Urinary bladder (tissue), 4 donors: Measurements from ENCODE around the gene LRRC8D. TPM values are rescaled to one million over a fixed set of nuclear protein-coding genes. Genes with fewer than 3 reads are reported as not detected.

Experiments
- DNase-seq: peaks from one replicate; pipeline ENCODE4 v3.0.0-alpha.2; 2015; ENCODE audit errors: extremely low spot score
- H3K27ac ChIP-seq: one replicate; pipeline ENCODE4 v1.5.1; 2013; ENCODE audit warnings: low read depth, mild to moderate bottlenecking, moderate library complexity
- H3K36me3 ChIP-seq: one replicate; pipeline ENCODE4 v1.6.1; 2013; ENCODE audit warnings: mild to moderate bottlenecking, moderate library complexity; ENCODE audit not compliant: insufficient read depth
- H3K4me1 ChIP-seq: one replicate; pipeline ENCODE4 v1.6.1; 2013; ENCODE audit warnings: mild to moderate bottlenecking, moderate library complexity; ENCODE audit not compliant: insufficient read depth
- H3K4me3 ChIP-seq: one replicate; pipeline ENCODE4 v1.5.1; 2013; ENCODE audit warnings: low read depth, low read length
- WGBS: extraction: QIAGEN DNeasy Blood & Tissue Kit; methylation state at CpG from one replicate; pipeline ENCODE4 v1.1.7; 2013; 5-methylcytosine and 5-hydroxymethylcytosine counted together
- polyA plus RNA-seq: library from polyadenylated mRNA; stranded (reverse); fragments of 200-250 nt; gene quantifications from one replicate; pipeline ENCODE4 v1.2.3, GENCODE V29; 2013
- total RNA-seq: library from RNA; depleted of rRNA; stranded (reverse); fragments of >200 nt; gene quantifications from one replicate; pipeline ENCODE4 v1.2.3, GENCODE V29; 2014
- donor health status: healthy with polysubstance abuse.
- donor health status: healthy.

Gene LRRC8D
- total and polyA plus RNA-seq, 2 donors, result 8.3 to 21.6 TPM

DNA sequence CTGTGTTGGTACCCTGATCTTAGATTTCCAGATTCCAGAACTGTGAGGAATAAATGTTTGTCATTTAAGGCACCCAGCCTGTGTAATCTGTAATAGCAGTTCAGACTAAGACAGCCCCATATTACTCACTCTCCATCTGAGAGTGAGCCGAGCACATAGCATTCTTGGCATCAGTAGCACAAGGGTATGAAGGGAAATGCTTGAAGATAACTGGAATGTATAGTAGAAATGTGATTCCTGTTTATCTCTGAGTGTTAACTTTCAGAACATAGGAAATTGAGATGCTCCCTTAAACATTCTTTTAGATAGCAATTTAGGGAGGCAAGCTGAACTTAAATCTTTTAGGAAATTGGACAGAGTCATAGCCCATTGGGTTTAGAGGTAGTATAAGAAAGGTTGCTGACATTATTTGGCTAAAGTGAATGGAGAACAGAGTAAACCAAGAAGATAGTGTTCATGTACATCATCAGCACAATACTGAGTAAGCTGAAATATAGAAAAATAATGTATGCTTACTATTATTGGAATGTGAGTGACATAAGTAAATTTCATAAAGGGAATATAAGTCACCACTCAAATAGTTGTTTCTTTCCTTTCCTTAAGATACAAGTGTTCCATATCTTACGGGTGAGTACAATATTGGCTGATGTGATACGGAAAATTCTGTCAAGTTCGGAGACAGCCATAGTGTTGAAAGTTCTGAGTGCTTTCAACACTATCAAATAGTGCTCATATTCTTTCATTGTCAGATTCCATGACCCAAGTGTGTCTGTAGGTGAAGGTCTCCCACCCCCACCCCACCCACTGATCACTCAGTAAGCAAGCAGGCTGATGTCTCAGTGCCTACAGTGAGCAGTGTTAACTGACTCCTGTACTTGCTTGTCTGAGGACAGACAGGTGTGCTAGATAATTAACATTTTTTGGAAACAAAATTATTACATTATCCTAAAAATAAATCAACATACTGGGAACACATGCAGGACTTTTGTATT lies 73.7 kb downstream of the LRRC8D start:
- 81% methylated on average over 4 of the region's 4 CpGs for WGBS

DNA sequence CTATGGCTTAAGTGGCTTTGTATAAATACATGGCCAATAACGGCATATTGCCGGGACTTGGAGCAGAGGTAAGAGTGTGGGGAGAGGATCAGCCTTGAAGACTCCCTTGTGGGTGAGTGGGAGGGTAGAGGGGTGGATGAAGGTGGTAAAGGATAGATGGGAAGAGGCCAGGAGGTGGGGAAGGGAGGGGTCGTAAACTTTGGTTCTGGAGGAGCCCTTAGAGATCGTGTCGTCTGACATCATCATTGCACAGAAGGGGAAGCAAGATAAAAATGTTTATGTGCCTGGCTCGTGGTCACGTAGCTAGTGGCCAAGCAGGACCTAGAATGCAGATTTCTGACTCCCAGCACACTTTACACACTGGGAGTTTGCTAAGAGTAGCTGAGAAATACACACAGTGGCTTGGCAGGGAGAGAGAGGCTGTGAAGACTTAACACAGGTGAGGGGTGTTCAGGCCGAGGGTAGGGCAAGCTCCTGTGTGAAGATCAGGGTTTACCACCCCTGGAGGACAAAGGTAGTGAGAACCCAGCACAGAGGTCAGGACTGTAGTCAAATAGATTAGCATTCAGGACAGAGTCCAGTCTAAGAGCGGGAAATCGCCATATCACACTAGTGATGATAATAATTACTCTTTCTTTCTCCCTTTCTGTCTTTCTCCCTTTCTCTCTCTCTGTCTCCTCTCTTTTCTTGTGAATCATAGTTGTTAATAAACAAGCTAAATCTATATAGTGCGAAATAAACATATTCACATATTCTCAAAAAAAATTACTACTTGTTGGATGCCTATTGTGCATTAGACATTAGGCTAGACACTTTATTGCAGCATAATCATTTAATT lies 75.5 kb downstream of the LRRC8D start:
- H3K4me3 ChIP-seq, result no peak overlapping the region
- H3K27ac ChIP-seq, result no peak overlapping the region
- H3K36me3 ChIP-seq, result no peaks in the 10 kb centered on the region
- no peaks in the 10 kb centered on the region for H3K4me1 ChIP-seq
- no peak for DNase-seq
- WGBS, result 74% methylated on average over 11 of the region's 11 CpGs

More for the DNA sequence above, 73.7 kb downstream of the LRRC8D start:
- Histone ChIP-seq H3K4me3 (no peak overlapping the region), H3K4me1 (no peaks in the 10 kb centered on the region), H3K36me3 (no peaks in the 10 kb centered on the region), H3K27ac (no peak overlapping the region)
- no peak for DNase-seq

DNA sequence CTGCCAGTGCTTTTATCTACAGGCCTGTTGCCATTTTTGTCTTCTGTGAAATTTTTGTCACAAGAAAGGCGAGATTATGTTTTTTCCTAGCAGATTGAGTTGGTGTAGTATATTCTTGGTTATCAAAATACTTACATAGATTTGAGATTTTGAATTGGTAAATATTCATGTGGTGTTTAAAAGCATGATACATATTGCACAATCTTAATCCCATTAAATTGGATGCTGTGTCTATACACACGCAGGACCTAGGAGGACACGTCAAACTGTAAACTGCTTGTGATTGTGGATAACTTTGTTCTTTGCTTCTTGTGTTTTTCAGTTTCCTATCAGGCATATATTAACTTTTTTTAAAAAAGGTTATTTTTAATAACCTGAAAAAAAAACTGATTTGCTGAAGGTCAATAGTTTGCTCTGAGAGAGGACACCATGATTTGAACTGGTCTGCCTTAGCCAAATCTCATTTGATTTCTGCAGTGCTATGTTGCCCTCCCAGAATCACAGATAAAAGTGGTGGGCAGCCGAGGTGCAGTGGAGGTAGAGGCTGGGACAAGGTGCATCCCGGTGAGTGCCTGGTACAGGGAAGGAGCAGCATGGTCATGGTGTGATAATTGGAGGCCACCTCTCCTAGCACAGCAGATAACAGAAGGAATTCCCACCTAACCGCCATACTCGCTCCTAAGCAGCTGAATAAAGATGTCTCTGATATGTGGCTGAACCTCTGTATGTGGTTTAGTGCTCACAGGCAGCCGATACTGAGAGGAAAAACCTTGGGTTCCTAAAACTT lies 76.7 kb downstream of the LRRC8D start:
- Histone ChIP-seq H3K4me3 (no peak overlapping the region), H3K36me3 (no peaks in the 10 kb centered on the region), H3K4me1 (no peaks in the 10 kb centered on the region), H3K27ac (no peak overlapping the region)
- 93% methylated on average over 8 of the region's 8 CpGs for WGBS
- no peak for DNase-seq

DNA sequence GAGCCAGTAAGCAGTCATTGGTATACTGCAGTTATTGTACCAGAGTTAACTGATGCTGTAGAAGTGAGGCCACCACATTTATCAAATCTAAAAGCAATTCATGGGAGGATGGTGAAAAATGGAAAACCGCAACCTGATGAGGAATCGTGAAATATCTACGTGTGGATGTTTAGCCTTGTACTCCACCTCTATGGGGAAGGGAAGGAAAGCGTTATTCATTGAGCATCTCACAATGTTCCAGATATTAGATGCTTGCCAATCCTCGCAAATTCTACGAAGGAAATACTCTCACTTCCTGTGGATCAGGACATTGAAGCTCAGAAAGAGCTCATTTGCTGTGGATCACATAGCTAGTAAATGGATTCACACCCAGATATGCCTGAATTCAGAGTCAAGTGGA lies 77.3 kb downstream of the LRRC8D start:
- WGBS, result 84% methylated on average over 6 of the region's 6 CpGs
- no peaks in the 10 kb centered on the region for H3K36me3 ChIP-seq
- no peak overlapping the region for H3K4me3 ChIP-seq
- H3K4me1 ChIP-seq, result no peaks in the 10 kb centered on the region
- no peak overlapping the region for H3K27ac ChIP-seq
- no peak for DNase-seq

DNA sequence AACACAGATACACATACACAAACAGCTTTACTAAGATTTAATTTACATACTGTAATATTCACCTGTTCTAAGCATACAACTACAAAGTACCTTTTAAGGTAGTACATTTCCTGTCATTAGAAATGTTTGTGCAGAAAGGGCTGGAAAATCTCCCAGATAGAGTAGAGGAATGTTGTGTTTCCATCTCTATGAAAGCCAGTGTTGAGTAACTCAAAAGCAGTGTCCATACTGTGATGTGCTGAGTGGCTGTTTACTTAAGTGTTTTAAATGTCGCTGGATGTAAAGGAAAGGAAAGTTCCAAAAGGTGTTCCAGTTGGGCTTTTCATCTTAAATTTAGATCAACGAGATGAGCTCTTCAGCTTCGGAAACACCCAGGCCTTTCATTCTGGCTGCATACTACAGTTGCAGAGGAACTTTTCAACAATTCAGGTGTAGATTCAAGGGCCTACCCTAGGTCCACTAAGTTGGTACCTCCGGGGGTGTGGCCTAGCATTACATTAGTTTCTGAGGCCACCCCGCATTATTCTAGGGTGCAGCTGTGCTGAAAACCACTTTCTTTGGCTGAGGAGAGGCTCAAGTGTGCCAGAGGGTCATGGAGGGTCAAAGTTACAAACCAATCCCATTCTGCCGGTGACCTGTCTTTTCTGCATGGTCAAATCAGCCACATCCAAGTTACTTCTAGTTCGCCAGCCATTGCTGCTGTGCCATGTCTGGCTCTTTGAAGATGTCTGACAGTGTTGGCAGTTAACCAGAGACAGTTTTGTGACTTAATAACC lies 78.1 kb downstream of the LRRC8D start:
- Histone ChIP-seq H3K27ac (no peak overlapping the region), H3K4me3 (no peak overlapping the region), H3K4me1 (no peaks in the 10 kb centered on the region), H3K36me3 (no peaks in the 10 kb centered on the region)
- 87% methylated on average over 7 of the region's 7 CpGs for WGBS
- DNase-seq, result no peak

DNA sequence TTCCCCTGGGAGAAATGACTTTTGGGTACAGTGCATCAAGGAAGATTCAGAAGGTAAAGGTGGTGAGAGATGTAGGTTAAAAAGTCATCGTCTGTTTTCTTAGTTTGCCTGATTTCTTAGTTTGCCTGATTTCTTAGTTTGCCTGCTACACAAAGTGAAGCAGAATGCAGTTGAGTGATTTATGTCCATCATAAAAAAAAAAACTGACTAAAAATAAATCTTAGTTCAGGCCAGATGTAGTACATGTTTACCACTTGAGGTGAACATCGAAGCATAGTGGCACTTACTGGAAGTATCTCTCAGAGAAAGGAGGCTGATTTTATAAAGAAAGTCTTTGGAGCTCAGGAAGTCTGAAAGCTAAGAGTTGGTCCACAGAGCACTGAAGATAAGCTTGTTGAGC lies 79.5 kb downstream of the LRRC8D start:
- 77% methylated on average over 2 of the region's 2 CpGs for WGBS
- DNase-seq, result no peak
- H3K36me3 ChIP-seq, result no peaks in the 10 kb centered on the region
- H3K4me3 ChIP-seq, result no peak overlapping the region
- no peak overlapping the region for H3K27ac ChIP-seq
- H3K4me1 ChIP-seq, result no peaks in the 10 kb centered on the region

DNA sequence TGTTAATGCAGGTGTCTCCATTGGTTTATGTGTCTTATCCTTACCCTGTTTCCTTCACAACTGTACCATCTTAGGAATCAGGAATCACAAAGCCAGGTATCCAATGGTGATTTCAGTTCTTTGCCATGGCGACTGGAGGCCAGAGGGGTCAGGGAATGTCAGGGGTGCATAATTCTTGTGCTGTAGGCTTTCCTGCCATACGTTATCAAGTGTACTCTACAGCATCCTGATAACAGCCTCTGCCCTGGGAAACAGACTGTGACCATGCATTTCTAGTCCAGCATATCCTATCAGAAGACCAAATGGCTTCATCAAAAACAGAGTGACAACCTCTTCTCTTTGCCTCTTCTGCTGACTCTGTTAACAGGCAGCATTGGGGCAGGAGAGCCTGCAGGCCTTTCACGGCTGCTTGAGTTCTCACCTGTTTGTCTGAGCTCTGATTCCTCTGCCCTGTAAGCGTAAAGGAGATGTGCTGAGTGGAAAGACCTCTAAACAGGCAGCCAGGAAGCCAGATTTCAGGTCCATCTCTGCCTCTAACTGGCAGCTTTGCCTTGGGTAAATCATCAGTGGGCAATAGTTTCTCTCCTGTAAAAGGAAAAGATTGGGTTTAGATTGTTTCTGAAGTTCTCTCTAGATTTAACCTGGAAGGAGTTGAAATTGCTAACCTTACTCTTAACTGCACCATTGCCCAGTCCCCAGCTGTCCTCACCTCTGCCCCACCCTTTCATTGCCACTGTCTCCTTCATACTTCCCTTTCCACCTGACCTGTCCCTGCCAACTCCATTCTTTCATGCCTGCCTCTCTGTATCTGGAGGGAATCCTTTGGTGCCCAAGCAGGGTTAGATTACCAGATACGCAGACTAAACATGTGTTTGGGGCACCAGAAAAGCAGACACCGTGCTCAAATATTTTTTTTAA lies 80.2 kb downstream of the LRRC8D start:
- 95% methylated on average over 6 of the region's 6 CpGs for WGBS
- no peaks in the 10 kb centered on the region for H3K4me1 ChIP-seq
- no peak overlapping the region for H3K27ac ChIP-seq
- no peak for DNase-seq
- H3K36me3 ChIP-seq, result no peaks in the 10 kb centered on the region
- no peak overlapping the region for H3K4me3 ChIP-seq

DNA sequence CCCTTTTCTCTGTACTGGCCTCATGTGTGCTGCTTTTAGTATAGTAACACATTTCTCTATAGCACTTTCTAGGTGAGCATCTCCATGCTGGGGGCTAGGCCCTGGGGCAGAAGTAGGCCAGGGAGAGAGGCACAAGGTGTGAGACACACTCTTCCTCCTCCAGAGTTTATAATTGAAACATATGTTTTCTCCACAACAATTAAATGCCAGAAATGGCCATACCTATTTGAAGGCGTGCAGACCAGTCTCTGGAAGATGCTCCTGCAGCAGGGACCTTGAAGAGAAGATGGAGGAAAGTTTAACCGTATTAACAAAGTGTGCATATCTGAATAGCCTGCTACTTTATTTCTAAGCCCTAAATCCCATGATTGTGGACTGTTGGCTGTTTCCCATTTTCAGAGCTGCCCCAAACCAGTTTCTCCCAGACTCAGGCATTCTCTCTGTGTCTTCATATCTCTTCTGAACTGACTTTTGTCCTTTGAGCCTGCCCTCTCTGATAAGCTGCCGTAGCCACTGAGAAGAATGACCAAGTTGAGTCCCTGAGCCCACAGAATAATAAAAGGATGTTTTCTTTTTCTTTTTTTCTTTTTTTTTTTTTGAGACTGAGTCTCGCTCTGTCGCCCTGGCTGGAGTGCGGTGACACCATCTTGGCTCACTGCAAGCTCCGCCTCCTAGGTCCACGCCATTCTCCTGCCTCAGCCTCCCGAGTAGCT lies 81.3 kb downstream of the LRRC8D start:
- Histone ChIP-seq H3K4me1 (no peaks in the 10 kb centered on the region), H3K27ac (no peak overlapping the region), H3K4me3 (no peak overlapping the region), H3K36me3 (no peaks in the 10 kb centered on the region)
- no peak for DNase-seq
- 96% methylated on average over 9 of the region's 9 CpGs for WGBS

DNA sequence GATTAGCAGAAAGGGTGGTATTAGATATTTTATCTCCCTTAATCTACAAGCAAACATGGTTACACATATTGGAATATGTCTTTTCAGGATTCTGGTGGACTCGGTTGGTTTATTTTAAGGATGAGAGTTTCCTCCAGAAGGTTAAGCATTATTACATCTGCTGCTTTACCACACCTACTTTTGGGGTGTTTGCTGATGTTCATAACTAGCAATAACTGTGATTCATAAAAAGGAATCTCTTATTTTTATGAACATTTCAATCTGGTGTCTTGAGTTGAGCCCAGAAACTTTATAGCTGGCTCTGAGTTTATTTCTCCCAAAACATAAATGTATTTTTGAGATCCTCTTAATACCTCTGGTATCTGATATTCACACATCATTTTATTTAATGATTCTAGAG lies 82.7 kb downstream of the LRRC8D start:
- no peak for DNase-seq
- no peaks in the 10 kb centered on the region for H3K4me1 ChIP-seq
- 64% methylated on average over 1 of the region's 1 CpG for WGBS
- no peak overlapping the region for H3K4me3 ChIP-seq
- H3K36me3 ChIP-seq, result no peaks in the 10 kb centered on the region
- no peak overlapping the region for H3K27ac ChIP-seq

DNA sequence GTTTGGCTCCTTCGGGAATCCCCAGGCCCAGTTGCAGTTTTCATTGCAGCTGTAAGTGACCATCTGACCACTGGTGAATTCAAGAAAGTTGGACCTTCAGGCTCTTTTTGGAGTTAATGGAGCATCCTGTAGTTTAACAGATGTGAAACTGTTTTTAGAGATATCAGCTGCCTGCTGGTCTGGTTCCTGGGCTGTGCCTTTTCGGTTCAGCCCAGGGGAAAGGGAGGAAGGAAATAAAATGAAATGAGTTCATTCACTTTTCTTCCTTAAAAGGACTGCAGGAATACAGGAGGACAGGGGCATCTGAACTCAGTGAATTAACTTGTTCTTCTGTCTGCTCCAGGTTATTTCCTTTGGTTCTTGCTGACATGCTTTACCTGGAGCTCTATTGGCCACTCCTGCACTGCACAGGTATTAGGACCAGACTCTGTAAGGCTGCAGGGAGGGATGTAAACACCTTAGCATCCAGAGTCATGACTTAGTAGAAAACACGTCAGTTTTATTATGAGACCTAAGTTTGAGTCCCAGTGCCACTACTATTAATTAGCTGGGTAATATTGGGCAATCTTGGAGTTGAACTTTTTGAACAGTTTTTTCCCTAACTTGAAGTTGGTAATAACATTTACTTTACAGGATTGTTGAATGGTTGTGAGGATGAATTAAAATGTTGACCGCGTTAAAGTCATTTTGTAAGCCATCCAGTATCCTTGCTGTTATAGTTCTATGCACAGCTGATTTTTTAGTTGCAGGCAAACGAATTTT lies 83.6 kb downstream of the LRRC8D start:
- Histone ChIP-seq H3K27ac (no peak overlapping the region), H3K36me3 (no peaks in the 10 kb centered on the region), H3K4me1 (no peaks in the 10 kb centered on the region), H3K4me3 (no peak overlapping the region)
- DNase-seq, result no peak
- 64% methylated on average over 6 of the region's 6 CpGs for WGBS

DNA sequence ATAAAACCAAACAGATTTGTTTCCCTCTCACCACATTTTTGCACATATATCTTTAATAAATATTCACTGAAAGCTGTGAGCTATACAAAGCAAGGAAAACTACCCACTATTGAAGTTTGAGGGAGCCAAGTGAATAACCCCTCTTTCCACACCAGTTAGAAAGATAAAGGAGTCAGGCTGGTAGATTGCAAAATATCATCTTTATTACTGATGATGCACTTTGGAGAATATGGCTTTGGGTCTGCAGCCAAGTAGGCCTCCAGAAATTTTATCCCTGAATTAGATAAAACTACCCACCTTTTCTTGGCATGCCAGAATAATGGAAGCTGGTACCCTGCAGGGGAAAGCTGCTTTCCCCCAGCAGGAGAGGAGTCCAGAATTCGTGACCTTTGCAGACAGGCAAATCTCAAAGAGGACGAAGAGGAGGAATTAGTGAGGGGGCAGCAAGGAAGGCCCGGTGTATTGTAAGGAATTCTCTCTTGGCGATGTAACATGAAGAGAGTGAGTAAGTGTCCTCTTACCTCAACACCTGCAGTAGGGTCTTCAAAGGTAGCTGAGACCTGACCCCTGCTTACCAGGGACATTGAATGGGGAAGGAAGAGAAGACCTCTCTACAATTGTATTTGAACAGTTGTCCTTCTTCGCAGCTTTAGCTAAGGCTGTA lies 84.7 kb downstream of the LRRC8D start:
- WGBS, result 87% methylated on average over 5 of the region's 5 CpGs
- no peak overlapping the region for H3K27ac ChIP-seq

More for the DNA sequence above, 84.7 kb downstream of the LRRC8D start:
- Histone ChIP-seq H3K4me1 (no peaks in the 10 kb centered on the region), H3K36me3 (no peaks in the 10 kb centered on the region), H3K4me3 (no peak overlapping the region)
- no peak for DNase-seq
